Thoracic aorta (tissue), 2 donors: Measurements from ENCODE around the gene IRF2BPL. TPM values are rescaled to one million over a fixed set of nuclear protein-coding genes. Genes with fewer than 3 reads are reported as not detected.

Source experiments
- ATAC-seq: fragments of 150-250 bp; one replicate; pipeline ENCODE4 v1.8.0; 2017; ENCODE audit warnings: low read depth; ENCODE audit not compliant: insufficient number of reproducible peaks, low FRiP score
- DNase-seq: peaks from one replicate; pipeline ENCODE4 v3.0.0-alpha.2; 2020; ENCODE audit warnings: low spot score
- H3K27ac ChIP-seq, 2 donors: fragments of 200-600 bp; sonication (generic); 1 replicate in 1 of 2; 2 replicates in 1 of 2; pipeline ENCODE4 v1.5.1; 2016; ENCODE audit warnings: mild to moderate bottlenecking in 2 of 2, moderate library complexity in 2 of 2
- H3K27me3 ChIP-seq: fragments of 200-600 bp; sonication (generic); replicated peaks from 2 replicates; pipeline ENCODE4 v1.6.0; 2016; ENCODE audit warnings: mild to moderate bottlenecking; ENCODE audit not compliant: insufficient read depth
- H3K36me3 ChIP-seq: fragments of 200-600 bp; sonication (generic); one replicate; pipeline ENCODE4 v1.5.1; 2016
- H3K4me1 ChIP-seq, 2 donors: fragments of 200-600 bp; sonication (generic); 1 replicate in 1 of 2; 2 replicates in 1 of 2; pipeline versions ENCODE4 v1.5.1 to v1.6.0; 2016; ENCODE audit warnings: low read depth in 2 of 2, mild to moderate bottlenecking in 1 of 2; ENCODE audit not compliant: control insufficient read depth in 1 of 2
- H3K4me3 ChIP-seq: fragments of 200-600 bp; sonication (generic); 2 replicates; pipeline ENCODE4 v1.5.1; 2016; ENCODE audit warnings: mild to moderate bottlenecking
- H3K9me3 ChIP-seq: fragments of 200-600 bp; sonication (generic); 2 replicates; pipeline ENCODE4 v1.5.1; 2016
- total RNA-seq, 2 donors: library from RNA; depleted of rRNA; stranded (reverse); fragments of >200 nt; gene quantifications; one replicate each; pipeline versions ENCODE4 v1.1.0 to v1.2.3, GENCODE V29; 2016
- TF ChIP-seq, protein P1 (sequence below): fragments of 200-600 bp; sonication (generic); IDR thresholded peaks from one replicate; pipeline ENCODE4 v1.5.1; 2019; ENCODE audit warnings: antibody characterized with exemption

Gene IRF2BPL
- total RNA-seq, 2 donors from 2014 or later: 49.6 to 69.7 TPM

DNA sequence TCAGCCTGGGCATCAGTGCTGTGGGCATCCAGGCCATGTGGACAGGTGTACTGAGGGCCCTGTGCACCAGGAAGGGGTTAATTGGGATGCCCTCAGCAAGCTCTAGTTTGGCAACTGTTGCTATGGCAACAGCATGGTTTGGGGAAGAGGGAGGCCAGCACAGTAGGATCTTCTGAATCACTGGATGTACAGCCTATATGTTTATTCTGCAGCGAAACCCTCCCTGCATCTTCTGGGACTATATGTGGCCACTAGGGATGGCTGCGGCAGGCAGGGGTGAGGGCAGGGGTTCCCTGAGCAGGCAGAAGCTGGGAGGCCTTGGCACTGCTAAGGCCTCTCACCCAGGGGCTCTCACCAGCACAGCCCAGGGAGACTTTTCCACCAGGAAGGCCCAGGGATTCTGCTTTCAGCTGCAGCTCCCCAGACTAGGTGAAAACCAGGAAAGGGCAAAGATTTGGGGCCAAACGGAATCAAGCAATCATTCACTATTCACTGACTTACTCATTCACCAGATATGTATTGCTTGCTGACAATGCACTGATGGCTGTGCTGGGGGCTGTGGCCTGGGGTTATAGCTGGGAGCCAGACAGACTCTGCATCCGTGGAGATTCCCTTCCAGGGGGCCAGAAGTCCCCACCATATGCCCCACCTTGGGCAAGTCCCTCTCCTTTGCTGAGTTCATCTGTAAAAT is 42.8 kb downstream of the IRF2BPL start:
- H3K4me1 ChIP-seq: no peaks in the 10 kb centered on the region
- ATAC-seq: no peak
- H3K27me3 ChIP-seq: no peaks in the 10 kb centered on the region
- no peak for DNase-seq
- no peaks in the 10 kb centered on the region for H3K9me3 ChIP-seq
- no peaks in the 10 kb centered on the region for H3K36me3 ChIP-seq
- H3K27ac ChIP-seq: no peak overlapping the region
- H3K4me3 ChIP-seq: no peak overlapping the region
- TF ChIP-seq, protein P1, sequence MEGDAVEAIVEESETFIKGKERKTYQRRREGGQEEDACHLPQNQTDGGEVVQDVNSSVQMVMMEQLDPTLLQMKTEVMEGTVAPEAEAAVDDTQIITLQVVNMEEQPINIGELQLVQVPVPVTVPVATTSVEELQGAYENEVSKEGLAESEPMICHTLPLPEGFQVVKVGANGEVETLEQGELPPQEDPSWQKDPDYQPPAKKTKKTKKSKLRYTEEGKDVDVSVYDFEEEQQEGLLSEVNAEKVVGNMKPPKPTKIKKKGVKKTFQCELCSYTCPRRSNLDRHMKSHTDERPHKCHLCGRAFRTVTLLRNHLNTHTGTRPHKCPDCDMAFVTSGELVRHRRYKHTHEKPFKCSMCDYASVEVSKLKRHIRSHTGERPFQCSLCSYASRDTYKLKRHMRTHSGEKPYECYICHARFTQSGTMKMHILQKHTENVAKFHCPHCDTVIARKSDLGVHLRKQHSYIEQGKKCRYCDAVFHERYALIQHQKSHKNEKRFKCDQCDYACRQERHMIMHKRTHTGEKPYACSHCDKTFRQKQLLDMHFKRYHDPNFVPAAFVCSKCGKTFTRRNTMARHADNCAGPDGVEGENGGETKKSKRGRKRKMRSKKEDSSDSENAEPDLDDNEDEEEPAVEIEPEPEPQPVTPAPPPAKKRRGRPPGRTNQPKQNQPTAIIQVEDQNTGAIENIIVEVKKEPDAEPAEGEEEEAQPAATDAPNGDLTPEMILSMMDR: no peak

DNA sequence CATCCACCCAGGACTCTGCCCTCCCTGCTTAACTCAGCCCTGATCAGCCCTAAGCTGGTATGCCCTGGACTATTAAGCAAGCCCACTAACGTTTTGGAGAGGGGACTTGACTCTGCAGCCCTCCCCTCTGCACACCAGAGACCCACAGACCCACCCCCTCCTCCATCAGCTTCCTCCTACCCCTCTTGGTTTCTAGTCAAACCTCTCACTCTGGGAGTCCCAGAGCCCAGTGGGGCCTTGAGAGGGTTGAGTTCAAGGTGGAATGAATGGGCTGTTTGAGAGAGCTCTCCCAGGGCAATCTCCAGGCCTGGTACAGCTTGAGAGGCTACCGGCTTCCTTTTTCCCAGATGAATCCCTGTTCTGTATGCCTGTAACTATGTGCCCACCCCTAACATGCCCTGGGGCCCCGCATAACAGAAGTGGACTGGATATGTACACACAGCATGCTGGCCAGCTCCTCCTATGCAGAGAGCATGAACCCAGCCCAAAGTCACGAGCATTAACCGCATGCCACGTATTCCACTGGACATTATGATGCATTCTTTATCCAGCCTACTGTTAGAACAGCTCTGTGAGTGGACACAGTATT is 43.6 kb downstream of the IRF2BPL start:
- H3K27ac ChIP-seq: no peak overlapping the region

DNA sequence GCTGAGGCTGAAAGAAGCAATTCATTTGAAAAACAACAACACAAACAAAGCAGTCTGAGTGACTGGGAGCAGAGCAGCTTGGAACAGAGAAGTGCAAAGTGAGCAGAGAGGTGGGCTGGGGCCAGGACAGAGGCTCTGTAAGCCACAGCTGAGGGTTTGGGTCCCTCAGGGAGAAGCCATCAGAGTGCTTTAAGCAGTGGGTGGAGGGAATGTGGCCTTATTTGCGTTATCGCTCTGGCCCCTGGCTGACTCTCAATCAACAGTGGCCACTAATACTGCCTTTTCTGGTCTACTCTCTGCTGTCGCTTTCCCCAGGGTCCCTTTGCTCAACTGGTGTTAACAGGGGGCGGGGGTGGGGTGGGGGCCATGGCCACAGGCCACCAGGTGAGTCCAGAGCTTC is 44.2 kb downstream of the IRF2BPL start:
- Histone ChIP-seq H3K36me3 (no peaks in the 10 kb centered on the region), H3K4me1 (no peaks in the 10 kb centered on the region), H3K27ac (no peak overlapping the region), H3K4me3 (no peak overlapping the region), H3K9me3 (no peaks in the 10 kb centered on the region), H3K27me3 (no peaks in the 10 kb centered on the region)
- ATAC-seq (no peak), DNase-seq (no peak)
- TF ChIP-seq, protein P1: no peak

More for the DNA sequence above, 43.6 kb downstream of the IRF2BPL start:
- Histone ChIP-seq H3K9me3 (no peaks in the 10 kb centered on the region), H3K4me3 (no peak overlapping the region), H3K36me3 (no peaks in the 10 kb centered on the region), H3K4me1 (no peaks in the 10 kb centered on the region), H3K27me3 (no peaks in the 10 kb centered on the region)
- DNase-seq (no peak), ATAC-seq (no peak)
- TF ChIP-seq, protein P1: no peak

DNA sequence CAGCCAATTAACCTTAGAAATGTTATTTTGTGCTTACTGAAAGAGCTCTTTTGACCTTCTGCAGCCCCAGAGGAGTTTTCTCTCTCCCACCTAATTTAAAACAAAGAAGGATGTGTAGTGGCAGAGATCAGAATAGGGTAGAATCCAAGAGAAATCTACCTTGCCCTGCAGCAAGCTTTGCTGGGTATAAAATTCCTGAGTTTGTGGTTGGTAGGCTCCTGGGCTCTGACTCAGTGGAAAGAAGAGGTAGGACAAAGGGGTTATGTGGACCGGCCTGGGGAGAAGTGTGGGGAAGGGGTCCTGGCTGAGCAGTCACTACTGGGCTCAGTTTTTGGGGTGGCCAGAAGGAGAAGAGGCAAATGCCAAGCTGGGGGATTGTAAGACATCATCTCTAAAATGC is 46.8 kb downstream of the IRF2BPL start:
- H3K36me3 ChIP-seq: no peaks in the 10 kb centered on the region
- H3K4me3 ChIP-seq: no peak overlapping the region
- peaks cover 0 to 3% of the 10 kb centered on the region in 2 donors for H3K4me1 ChIP-seq
- TF ChIP-seq, protein P1: no peak
- DNase-seq (no peak), ATAC-seq (no peak)
- H3K27ac ChIP-seq: no peak overlapping the region
- H3K27me3 ChIP-seq: no peaks in the 10 kb centered on the region
- H3K9me3 ChIP-seq: no peaks in the 10 kb centered on the region

DNA sequence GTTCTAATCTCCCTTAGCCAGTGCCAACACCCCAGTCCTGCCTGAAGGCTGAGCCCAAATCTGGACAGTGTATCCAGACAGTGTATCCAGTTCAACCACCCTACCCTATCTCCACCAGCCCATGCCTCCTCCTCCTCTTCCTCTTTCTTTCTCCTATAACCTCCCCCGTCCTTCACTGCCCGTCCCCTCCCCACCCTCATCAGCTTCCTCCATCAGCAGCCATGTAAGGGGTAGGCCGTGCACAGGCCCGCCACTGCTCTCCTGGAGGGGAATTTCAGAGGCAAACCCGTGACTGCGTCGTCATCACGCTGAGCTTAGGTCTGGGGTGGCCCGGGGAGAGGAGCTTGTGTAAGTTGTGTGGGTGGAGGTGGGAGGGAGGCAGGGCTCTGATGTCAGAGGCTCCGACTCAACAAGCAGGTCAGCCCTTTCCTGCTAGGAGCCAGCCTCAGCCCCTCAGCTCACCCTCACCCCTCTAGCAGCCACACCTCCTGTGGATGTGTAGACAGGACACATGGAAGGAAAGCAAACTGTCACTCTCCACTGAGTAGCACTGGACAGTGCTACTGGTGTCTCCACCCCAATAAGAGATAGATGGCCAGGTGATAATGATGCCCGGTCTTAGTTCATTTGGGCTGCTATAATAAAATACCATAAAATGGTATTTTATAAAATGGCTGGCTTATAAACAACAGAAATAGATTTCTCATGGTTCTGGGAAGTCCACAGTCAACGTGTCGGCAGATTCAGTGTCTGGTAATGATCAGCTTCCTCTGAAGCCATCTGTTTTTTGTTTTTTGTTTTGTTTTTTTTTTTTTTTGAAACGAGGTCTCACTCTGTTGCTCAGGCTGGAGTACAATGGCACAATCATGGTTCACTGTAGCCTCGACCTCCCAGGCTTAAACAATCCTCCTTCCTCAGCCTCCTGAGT is 50.5 kb downstream of the IRF2BPL start:
- ATAC-seq (no peak), DNase-seq (no peak)
- Histone ChIP-seq H3K4me1 (peaks cover 0 to 12% of the 10 kb centered on the region in 2 donors), H3K27ac (no peak overlapping the region), H3K36me3 (no peaks in the 10 kb centered on the region), H3K27me3 (no peaks in the 10 kb centered on the region), H3K9me3 (no peaks in the 10 kb centered on the region), H3K4me3 (no peak overlapping the region)
- TF ChIP-seq, protein P1: no peak
